ENCODE results near the gene PIGC. TPM values are rescaled to one million over a fixed set of nuclear protein-coding genes. Genes with fewer than 3 reads are reported as not detected.

PIGC gene
- total and polyA plus RNA-seq, 2 experiments from 2014 or later: 27.8 to 32.7 TPM

- in situ Hi-C loops (cut with MboI): loop anchor here (25.0 kb wide), 1 partner anchor 602 kb away; no protein-coding TSS in a partner anchor
- peaks cover 12% of the 10 kb centered on the region for H3F3A ChIP-seq (ENCODE audit: insufficient read depth)
Observed at GRCh38 chr1:172414331-172414730, 29.5 kb downstream of the PIGC start.

GRCh38 chr1:172411791-172412338, 32.0 kb downstream of the PIGC start:
- TF ChIP-seq EZH2phosphoT487 (IDR thresholded peaks at IDR 0.05; ENCODE audit: insufficient read depth, low read depth) (no peak), EZH2 (IDR thresholded peaks at IDR 0.05; ENCODE audit: insufficient read depth, poor library complexity, severe bottlenecking) (no peak)
- no peak overlapping the region for H3K27ac ChIP-seq
- H3K79me2 ChIP-seq (ENCODE audit: insufficient read depth): no peaks in the 10 kb centered on the region
- H3K9ac ChIP-seq: no peak overlapping the region
- H2AFZ ChIP-seq: no peak overlapping the region
- H3K36me3 ChIP-seq (ENCODE audit: low read depth): no peaks in the 10 kb centered on the region
- H3K4me1 ChIP-seq (ENCODE audit: insufficient read depth): peaks cover 25% of the 10 kb centered on the region
- H3F3A ChIP-seq (ENCODE audit: insufficient read depth): peaks cover 20% of the 10 kb centered on the region
- H3K9me2 ChIP-seq (ENCODE audit: insufficient read depth): no peaks in the 10 kb centered on the region
- WGBS, 2 experiments (ENCODE audit: low coverage in 1 of 2, low lambda C conversion rate in 2 of 2, missing lambda C conversion rate in 2 of 2): 89 to 95% methylated on average over 2 of the region's 2 CpGs
- in situ Hi-C loops (cut with MboI): loop anchor here (25.0 kb wide), 1 partner anchor 600 kb away; no protein-coding TSS in a partner anchor
- no peaks in the 10 kb centered on the region for H4K20me1 ChIP-seq (ENCODE audit: insufficient read depth)
- H3K4me2 ChIP-seq (ENCODE audit: unreplicated experiment): no peak overlapping the region
- H3K4me3 ChIP-seq: no peak overlapping the region
- H3K27me3 ChIP-seq (replicated peaks; ENCODE audit: insufficient read depth): no peaks in the 10 kb centered on the region
- DNase-seq: no peak
- no peaks in the 10 kb centered on the region for H3K9me3 ChIP-seq (ENCODE audit: low read depth)

More at GRCh38 chr1:172414331-172414730, 29.5 kb downstream of the PIGC start:
- TF ChIP-seq EZH2 (IDR thresholded peaks at IDR 0.05; ENCODE audit: insufficient read depth, poor library complexity, severe bottlenecking) (no peak), EZH2phosphoT487 (IDR thresholded peaks at IDR 0.05; ENCODE audit: insufficient read depth, low read depth) (no peak)
- Histone ChIP-seq H4K20me1 (ENCODE audit: insufficient read depth) (no peaks in the 10 kb centered on the region), H3K4me3 (no peak overlapping the region), H3K4me1 (ENCODE audit: insufficient read depth) (peaks cover 7% of the 10 kb centered on the region), H3K79me2 (ENCODE audit: insufficient read depth) (no peaks in the 10 kb centered on the region), H3K9me2 (ENCODE audit: insufficient read depth) (no peaks in the 10 kb centered on the region), H3K27me3 (replicated peaks; ENCODE audit: insufficient read depth) (no peaks in the 10 kb centered on the region), H2AFZ (no peak overlapping the region), H3K36me3 (ENCODE audit: low read depth) (no peaks in the 10 kb centered on the region), H3K27ac (no peak overlapping the region), H3K9ac (no peak overlapping the region), H3K9me3 (ENCODE audit: low read depth) (no peaks in the 10 kb centered on the region), H3K4me2 (ENCODE audit: unreplicated experiment) (no peak overlapping the region)
- DNase-seq: peak; percentile 73

- H3K27ac ChIP-seq: no peak overlapping the region
- H2AFZ ChIP-seq: no peak overlapping the region
- no peaks in the 10 kb centered on the region for H3K79me2 ChIP-seq (ENCODE audit: insufficient read depth)
- in situ Hi-C loops (cut with MboI): loop anchor here (25.0 kb wide), 1 partner anchor 598 kb away; no protein-coding TSS in a partner anchor
- H3K9me3 ChIP-seq (ENCODE audit: low read depth): no peaks in the 10 kb centered on the region
- no peak for DNase-seq
- H3K9ac ChIP-seq: no peak overlapping the region
- TF ChIP-seq EZH2phosphoT487 (IDR thresholded peaks at IDR 0.05; ENCODE audit: insufficient read depth, low read depth) (no peak), EZH2 (IDR thresholded peaks at IDR 0.05; ENCODE audit: insufficient read depth, poor library complexity, severe bottlenecking) (no peak)
- peaks cover 32% of the 10 kb centered on the region for H3K4me1 ChIP-seq (ENCODE audit: insufficient read depth)
- no peak overlapping the region for H3K4me2 ChIP-seq (ENCODE audit: unreplicated experiment)
- H3K9me2 ChIP-seq (ENCODE audit: insufficient read depth): no peaks in the 10 kb centered on the region
- no peak overlapping the region for H3K4me3 ChIP-seq
- H3K36me3 ChIP-seq (ENCODE audit: low read depth): no peaks in the 10 kb centered on the region
- H4K20me1 ChIP-seq (ENCODE audit: insufficient read depth): no peaks in the 10 kb centered on the region
- peaks cover 20% of the 10 kb centered on the region for H3F3A ChIP-seq (ENCODE audit: insufficient read depth)
- H3K27me3 ChIP-seq (replicated peaks; ENCODE audit: insufficient read depth): no peaks in the 10 kb centered on the region
- 65 to 75% methylated on average over 1 of the region's 1 CpG for WGBS, 2 experiments (ENCODE audit: low coverage in 1 of 2, low lambda C conversion rate in 2 of 2, missing lambda C conversion rate in 2 of 2)
Observed at GRCh38 chr1:172410027-172410426, 33.8 kb downstream of the PIGC start.

- Histone ChIP-seq H3K9me2 (ENCODE audit: insufficient read depth) (no peaks in the 10 kb centered on the region), H3K27me3 (replicated peaks; ENCODE audit: insufficient read depth) (no peaks in the 10 kb centered on the region), H3K9me3 (ENCODE audit: low read depth) (no peaks in the 10 kb centered on the region), H4K20me1 (ENCODE audit: insufficient read depth) (no peaks in the 10 kb centered on the region), H3K27ac (peak overlapping the region; percentile 44), H3K36me3 (ENCODE audit: low read depth) (no peaks in the 10 kb centered on the region), H3K79me2 (ENCODE audit: insufficient read depth) (no peaks in the 10 kb centered on the region), H3K4me2 (ENCODE audit: unreplicated experiment) (peak overlapping the region; percentile 54), H3K9ac (no peak overlapping the region), H3F3A (ENCODE audit: insufficient read depth) (peaks cover 17% of the 10 kb centered on the region), H3K4me1 (ENCODE audit: insufficient read depth) (peaks cover 32% of the 10 kb centered on the region), H3K4me3 (no peak overlapping the region), H2AFZ (no peak overlapping the region)
- 11% methylated on average over 1 of the region's 1 CpG for WGBS, 2 experiments (ENCODE audit: low coverage in 1 of 2, low lambda C conversion rate in 2 of 2, missing lambda C conversion rate in 2 of 2)
- peak; percentile 81 for DNase-seq
- no peak for TF ChIP-seq EZH2 (IDR thresholded peaks at IDR 0.05; ENCODE audit: insufficient read depth, poor library complexity, severe bottlenecking)
- no peak for TF ChIP-seq EZH2phosphoT487 (IDR thresholded peaks at IDR 0.05; ENCODE audit: insufficient read depth, low read depth)
- in situ Hi-C loops (cut with MboI): loop anchor here (25.0 kb wide), 1 partner anchor 597 kb away; no protein-coding TSS in a partner anchor
Observed at GRCh38 chr1:172408958-172409357, 34.9 kb downstream of the PIGC start.
